Measurements from ENCODE around the gene TSPAN32. TPM values are rescaled to one million over a fixed set of nuclear protein-coding genes. Genes with fewer than 3 reads are reported as not detected.

Gene TSPAN32, protein sequence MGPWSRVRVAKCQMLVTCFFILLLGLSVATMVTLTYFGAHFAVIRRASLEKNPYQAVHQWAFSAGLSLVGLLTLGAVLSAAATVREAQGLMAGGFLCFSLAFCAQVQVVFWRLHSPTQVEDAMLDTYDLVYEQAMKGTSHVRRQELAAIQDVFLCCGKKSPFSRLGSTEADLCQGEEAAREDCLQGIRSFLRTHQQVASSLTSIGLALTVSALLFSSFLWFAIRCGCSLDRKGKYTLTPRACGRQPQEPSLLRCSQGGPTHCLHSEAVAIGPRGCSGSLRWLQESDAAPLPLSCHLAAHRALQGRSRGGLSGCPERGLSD
- polyA plus RNA-seq (2014; cell fraction: cytosol; rRNA removed) = not detected in 2 replicates
- 0.17 and 0.58 TPM in 2 replicates for polyA plus RNA-seq (2014; cell fraction: nucleus; rRNA removed)

DNA sequence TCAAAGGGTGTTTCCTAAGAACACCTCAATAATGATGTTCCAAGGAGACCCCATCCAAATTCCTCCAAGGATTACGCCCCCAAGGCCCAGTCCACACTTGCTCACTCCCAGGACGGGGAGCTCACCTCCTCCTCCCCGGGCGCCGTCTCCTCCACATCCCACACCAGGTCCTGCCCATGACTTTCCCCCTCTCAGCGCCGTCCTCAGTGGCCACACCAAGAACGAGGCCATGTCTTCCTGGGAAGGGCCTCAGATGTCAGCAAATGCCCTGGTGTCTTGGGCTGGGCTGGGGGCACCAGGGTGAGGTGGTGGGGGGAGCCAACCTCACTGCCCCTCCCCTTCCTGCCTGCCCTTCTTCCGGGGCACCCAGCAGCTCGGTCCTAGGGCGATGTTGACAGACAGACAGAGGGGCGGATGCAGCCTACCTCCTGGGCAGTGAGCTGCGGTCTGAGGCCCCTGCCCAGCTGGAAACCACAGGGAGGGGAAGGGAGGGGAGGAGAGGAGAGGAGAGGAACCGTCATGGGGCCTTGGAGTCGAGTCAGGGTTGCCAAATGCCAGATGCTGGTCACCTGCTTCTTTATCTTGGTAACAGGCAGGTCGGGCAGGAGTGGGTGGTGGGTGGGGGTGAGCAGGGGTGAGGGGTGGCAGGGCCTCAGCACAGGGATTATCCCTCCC, at the start of gene TSPAN32, which contains the start of gene C11orf21:
Gene TSPAN32, plus strand, starts transcription at position 383 of the 675 bp plus-strand sequence. Its CDS starts 137 bp downstream, at position 520.
Gene C11orf21, minus strand, starts transcription at position 288 of the 675 bp plus-strand sequence. Its CDS starts 110 bp downstream, at position 178.
- DNase-seq (ENCODE audit: low spot score) = no peak

DNA sequence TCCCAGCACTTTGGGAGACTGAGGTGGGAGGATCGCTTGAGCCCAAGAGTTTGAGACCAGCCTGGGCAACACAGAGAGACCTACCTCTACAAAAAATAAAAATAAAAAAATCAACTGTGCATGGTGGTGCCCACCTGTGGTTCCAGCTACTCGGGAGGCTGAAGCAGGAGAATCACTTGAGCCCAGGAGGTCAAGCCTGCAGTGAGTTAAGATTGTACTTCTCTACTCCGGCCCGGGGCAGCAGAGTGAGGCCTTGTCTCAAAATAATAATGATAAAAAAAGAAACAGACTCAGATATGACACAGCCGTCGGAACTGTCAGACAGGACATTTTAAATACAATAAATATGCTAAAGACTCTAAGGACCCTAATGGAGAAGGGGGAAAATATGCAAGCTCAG, 49.8 kb upstream of the TSPAN32 start:
- DNase-seq (ENCODE audit: low spot score) = no peak

DNA sequence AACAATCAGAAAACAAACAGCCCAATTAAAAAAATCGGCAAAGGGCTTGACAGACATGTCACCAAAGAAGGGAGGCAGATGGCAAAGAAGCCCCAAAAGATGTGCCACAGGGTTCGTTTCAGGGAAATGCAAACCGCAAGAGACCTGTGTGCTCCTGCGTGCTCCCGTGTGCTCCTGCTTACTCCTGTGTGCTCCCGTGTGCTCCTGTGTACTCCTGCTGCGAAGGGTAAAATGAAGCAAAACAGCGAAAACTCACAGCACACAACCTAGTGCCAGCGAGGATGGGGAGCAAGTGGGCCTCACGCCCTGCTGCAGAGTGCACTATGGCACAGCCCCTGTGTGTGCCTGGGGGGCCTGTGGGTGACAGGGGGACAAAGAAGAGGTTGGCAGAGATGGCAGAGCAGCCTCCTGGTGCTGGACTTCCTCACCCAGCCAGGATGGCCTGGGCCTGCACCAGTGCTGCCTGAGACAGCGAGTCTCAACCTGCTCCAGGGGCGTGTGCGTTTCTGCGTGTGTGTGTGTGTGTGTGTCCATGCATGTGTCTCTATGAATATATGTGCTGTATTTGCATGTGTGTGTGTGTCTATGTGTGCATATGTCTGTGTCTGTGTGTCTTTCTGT, 45.4 kb upstream of the TSPAN32 start:
- no peak for DNase-seq (ENCODE audit: low spot score)

DNA sequence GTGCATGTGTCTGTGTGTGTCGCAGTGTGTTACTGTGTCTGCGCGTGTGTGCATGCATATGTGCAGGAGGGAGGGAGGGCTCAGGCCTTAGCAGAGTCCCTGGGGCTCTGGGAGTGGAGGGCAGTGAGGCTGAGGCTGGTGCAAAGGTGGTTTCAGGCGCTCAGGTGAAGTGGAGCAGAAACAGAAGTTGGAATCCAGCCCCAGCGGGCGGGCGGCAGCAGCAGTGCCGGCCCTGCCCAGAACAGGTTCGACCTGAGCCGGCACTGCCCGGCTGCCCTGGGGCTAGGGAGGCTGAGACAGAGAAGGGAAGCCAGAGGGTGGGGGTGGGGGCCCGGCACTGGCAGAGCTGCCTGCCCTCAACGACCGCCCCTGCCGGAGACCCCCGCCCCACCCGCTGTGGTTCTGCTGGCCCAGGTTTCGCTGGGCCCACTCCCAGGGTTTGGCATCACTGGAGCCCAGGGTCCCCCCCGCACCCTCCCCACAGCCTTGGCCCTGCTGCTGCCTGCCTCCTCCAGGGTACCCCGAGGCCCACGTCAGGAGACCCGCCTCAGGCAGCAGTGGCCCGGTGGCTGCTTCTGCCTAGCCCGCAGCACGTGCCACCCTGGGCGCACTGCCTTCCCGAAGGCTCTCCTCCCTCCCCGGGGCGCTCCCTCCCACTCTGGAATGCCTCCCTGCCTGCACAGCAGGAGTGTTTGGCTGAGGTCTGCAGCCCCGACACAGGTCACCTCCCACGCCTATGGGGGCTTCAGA, 44.7 kb upstream of the TSPAN32 start:
- DNase-seq (ENCODE audit: low spot score) = no peak

DNA sequence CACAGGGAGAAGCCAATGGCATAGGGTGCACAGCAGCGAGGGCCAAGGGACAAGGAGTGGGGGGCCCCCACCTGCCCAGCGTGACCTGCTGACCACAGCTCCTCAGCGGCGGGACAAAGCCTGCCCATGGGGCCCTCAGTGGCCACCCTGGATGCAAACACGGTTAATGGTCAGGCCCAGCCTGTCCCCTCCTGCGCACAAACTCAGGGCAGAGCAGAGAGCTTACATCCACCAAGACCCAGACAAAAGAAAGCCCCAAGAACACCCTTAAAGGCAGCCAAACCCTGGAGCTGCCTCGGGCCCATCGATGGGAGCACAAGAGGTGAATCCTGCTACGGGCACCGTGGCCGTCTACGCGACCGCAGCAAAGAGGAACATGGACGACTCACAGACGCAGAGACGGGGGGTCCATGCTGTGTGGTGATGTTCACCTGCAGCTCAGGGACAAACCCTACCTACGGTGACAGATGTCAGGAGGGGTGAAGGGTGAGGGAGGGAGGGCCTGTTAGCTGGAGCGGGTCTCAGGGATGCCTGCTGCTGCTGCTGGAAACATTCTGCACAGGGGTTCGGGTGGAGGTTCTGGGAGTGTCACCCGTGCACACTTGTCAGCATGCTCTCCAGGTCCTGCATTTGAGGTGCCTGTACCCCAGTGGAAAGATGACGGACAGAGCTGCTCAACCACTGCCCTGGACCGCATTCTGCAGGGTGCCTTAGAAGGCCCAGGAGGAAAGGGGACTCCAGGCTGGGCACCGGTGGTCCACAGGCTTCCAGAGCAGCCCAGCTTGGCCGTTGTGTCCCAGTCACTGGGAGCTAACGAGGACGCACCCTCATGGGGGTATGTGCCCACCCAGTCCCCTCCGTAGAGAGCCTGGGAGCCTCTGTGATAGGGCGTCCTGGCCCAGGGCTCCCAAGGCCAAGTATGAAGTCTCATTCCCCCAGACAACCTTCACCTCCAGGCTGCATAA, 43.0 kb upstream of the TSPAN32 start:
- DNase-seq (ENCODE audit: low spot score) = no peak

DNA sequence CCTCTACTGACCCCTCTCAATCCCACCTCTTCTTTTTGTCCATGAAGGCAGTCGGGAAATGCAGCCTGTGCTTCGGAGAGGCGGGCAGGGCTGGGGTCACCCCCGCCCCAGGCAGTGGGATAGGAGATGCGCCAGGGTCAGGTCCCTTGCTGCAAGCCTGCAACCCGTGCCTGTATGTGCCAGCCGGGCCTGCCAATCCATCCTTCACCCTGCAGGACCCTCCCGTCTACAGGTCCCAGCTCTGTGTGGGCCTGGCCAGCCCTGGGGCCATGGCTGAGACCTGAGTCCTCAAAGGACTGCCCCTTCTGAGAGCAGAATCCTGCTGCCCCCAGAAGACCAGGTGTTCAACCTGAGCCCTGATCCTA, 42.4 kb upstream of the TSPAN32 start:
- DNase-seq (ENCODE audit: low spot score) = no peak

DNA sequence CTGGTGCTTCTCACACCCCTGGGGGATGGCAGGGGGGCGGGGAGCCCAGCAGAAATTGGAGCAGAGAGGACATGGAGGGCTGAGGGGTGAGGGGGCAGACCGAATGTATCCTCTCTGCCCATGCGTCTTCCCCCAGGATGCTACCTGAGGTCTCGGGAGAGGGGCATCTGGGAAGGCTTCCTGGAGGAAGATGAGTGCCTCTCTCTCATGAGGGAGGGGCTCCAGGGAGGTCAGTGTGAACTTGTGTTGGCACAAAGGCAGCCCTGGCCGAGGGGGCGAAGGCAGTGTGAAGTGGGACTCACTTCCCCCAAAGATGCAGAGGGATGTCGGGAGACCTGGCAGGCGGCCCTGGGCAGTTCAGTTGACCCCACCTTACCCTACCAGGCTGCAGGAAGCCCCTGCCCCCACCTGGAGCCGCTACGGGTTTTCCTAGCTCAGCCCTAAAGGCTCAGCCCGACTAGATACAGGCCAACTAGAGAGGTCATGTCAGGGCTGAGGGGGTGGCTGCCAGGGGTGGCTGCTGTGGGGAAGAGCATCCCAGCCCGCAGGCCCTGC, 41.8 kb upstream of the TSPAN32 start:
- DNase-seq (ENCODE audit: low spot score) = no peak

DNA sequence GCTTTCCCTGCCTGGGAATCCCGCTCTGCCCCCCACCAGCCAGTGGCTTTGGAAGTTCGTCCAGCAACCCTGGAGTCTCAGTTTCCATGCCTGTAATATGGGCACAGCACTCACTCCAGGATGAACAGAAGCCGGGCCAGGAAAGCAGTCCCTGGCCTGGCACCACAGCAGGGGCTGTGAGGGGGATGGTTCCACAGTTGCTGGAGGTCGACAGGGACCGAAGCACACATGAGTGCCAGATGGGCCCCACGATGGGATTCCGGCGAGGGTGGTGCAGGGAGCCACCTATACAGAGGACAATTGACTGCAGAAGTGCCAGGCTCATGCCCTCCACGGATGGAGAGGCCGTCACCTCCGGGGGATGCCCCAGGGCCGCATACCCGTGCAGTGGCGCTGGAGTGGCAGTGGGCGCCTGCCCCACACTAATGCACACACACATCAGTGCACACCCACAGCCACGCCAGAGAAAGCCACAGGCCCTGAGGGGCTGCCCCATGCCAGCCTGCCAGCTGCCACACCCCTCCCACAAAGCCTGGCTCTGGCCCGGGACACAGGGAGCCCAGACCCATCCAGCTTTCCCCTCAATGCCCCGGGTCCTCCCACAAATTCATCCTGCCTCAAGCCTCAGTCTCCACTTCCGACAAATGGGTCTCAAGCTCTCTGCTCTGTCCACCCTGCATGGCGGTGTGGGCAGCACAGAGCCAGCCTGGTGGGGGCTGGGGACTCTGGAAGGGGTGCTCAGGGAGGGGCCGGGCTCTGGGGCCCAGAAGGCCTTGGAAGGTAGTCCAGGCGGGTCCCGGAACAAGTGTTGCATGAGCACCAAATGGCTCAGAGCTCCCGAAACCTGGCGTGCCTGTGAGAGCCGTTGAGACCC, 41.1 kb upstream of the TSPAN32 start:
- no peak for DNase-seq (ENCODE audit: low spot score)

DNA sequence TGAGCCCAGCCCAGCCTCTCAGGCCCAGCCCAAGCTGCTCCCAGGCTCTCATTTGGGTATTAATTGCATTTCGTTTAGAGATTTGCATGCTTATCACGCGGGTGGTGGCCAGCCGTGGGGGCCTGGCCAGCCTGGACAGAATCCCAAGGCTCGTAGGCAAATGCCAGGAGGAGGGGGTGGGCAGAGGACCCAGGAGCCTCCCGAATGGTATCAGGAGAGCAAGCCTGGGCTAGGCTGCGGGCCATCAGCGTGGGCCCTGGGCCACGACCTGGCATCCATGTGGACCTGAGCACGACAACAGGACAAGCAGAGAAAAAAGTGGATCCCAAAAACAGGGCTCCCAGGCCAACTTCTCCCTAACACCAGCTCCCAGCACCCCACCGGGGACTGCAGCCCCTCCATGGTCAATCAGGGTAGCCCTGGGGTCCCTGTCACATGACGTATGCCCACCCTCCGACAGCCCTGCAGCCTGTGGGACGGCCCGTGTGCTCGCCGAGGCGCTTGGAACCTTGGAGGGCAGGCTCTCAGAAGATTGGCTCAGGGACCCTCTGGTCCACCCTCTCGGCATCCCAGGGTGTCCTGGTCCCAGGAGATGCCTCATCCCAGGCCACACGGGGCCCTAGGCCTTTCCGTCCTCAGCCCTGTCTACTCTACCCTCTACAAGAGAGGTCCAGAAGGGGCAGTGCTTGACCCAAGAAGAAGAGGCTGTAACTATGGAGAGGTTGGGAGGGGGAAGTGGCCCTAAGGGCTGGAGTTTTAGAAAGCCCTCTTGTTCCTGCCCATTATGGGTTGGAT, 40.2 kb upstream of the TSPAN32 start:
- no peak for DNase-seq (ENCODE audit: low spot score)

DNA sequence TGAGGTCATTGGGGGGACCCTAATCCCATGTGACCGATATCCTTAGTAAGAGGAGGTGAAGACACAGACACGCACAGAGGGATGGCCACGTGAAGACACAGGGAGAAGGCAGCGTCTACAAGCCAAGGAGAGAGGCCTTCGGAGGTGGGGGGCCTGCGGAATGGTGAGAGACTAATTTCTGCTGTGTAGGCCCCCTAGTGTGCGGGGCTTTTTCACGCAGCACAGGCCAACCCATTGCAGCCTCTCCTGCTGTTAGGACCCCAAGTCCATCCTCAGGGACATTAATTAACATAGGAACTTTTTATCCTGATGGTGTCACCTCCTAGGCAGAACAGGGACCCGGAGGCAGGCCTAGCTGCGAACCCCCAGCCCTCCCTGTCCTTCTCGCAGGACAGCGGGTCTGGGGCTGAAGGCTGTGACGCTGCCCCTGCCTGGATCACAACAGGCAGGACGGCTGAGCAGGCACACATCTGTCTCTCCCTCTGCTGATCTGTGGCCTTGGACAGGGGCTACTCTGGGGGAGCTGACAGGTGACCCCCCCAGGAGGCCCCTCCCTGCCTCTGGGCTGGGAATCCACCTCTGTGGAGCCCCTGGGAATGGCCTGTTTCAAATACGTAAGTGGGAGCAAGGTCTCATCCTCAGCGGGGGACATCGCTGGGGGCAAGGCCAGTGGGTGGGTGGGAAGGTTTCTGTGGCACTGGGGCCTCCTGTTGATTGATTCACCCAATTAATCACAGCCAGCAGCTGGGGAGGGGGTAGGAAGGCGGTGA, 39.3 kb upstream of the TSPAN32 start:
- DNase-seq (ENCODE audit: low spot score) = no peak

DNA sequence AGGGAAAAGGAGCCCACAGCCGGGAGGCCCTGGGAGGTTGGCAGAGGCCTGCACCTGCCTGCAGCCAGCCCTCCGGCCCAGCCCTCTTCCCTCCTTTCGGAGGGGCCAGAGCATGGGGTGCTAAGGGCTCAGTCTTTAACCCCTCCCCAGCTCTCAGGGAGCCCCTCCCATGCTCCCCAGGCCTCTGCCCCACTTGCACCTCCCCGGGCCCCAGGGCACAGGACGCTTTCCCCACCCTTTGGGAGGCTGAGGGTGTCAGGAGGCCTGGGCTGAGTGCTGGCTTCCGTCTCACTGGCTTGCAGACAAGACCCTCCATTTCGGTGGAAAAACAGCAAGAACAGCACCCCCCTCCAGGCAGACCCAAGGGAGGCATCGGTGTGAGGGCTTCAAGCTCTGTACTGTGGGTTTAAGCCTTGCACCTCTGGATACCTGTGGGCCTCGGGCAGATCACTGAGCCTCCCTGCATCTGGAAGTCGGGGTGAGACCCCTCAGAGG, 38.7 kb upstream of the TSPAN32 start:
- no peak for DNase-seq (ENCODE audit: low spot score)

DNA sequence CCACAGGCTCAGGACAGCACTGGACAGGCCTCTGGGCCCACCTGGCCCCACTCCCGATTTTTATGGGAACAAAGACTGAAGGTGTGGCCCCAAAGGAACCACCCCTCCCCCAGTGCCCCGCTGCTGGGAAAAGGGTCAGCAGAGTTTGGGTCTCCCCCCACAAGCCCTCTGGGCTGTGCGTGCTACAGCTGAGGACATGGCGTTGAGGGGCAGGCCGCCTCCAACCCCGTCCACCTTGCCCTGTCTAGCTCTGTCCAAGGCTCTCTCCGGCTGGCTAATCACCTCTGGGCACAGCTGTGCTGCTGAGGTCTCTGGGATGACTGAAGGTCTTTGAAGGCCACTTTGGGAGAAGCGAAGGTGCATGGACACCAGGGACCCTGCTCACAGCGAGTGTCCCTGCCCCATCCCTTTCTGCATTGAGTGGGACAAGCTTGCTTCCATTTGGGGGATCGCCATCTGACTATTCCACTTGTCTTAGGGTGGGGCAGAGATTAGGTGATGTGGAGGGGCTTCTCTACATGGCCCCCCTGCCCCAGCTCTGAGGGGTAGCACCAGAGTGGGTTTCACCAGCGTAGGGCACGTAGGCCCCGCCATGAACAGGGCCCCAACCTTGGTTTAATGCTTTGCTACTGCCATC, 38.0 kb upstream of the TSPAN32 start:
- DNase-seq (ENCODE audit: low spot score) = no peak

DNA sequence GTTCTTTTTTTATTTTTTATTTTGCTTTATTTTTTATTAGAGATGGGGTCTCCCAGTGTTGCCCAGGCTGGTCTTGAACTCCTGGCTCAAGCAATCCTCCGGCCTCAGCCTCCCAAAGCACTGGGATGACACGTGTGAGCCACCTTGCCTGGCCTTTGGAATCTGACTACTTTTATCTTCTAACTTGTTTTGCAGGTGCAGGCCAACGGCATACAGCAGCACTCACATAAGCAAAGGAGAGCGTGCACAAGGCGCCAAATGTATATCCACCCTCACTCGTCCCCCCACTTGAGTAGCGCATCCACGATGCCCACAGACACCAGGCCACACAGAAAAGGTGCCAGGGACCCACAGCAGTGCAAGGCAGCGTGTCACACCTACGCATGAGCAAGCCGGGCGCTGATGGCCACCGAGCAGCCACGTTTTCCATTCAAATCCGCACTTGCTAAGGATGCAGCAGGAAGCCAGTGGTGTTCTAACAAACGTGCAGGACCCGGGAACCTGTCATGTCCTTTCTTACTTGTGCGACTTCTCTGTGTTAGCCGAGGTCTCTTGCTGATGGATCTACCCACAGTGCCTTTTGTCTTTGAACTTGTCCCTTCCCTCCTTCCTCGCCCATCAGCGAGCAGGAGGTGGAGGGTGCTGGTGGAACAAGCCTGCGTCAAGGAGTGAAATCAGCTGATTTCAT, 37.3 kb upstream of the TSPAN32 start:
- no peak for DNase-seq (ENCODE audit: low spot score)

DNA sequence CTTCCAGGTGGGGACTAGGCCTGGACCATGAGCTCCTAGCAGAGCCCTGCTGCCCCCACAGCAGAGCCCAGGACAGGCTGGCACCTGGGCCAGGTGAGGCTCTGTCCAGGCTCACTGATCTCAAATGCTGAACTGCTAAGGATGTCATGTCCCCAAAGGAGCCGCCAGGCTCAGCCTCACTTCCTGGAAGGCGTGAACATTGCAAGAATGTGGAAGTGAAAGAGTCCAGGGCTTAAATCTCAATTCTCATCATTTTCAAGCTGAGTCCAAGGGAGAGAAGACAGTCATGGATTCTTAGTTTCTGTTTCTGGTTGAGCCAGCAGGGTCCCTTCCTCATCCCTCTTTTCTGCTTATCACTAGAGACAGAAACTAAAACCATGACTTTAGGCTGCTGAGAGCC, 36.4 kb upstream of the TSPAN32 start:
- DNase-seq (ENCODE audit: low spot score) = no peak

DNA sequence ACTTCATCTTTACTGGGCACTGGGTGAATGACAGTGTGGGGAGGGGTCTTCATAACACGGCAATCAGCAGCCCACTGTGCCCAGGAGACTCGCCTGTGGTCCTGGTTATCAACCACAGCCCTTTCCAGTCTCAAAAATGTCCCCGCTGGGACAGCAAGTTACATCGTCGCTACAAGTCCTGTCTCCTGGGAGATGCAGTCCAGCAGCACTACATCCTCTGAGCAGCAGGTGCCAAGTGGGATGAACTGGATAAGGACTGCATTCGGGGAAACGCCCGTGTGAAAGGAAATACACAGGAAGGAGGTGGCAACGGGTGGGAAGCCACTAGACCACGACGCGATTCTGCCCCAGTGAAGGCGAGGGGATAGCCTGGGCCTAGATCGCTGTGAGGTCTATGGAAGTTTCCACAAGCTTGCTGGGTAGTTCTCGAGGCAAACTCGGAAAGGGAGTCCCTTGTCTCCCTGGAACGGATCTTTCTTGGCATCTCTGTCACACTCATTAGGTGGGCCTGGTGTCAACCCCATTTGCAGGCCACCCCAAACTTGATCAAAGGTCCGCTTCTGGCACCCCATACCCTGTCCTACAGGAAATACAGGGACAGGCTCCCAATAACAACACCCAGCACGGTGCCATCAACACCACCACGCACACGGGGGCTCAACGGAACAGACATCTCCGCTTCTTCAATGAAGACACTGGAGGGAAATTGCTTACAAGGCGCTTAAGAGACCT, 35.8 kb upstream of the TSPAN32 start:
- DNase-seq (ENCODE audit: low spot score) = no peak

Measured in SK-N-DZ (cell line).